GM12865 (cell line): ENCODE data around the gene ATXN7.

Source experiments
- DNase-seq: peaks from one replicate; pipeline ENCODE4 v3.0.0; 2010; ENCODE audit warnings: low read depth
- H3K4me3 ChIP-seq: 2 replicates; pipeline ENCODE4 v1.5.1; 2011; ENCODE audit warnings: mild to moderate bottlenecking, low read depth, low read length, control low read depth
- CTCF ChIP-seq: IDR thresholded peaks from 2 replicates; pipeline ENCODE4 v1.5.1; 2011; ENCODE audit warnings: low read length, control low read depth, low read depth, inconsistent platforms; ENCODE audit not compliant: insufficient read depth; ENCODE audit errors: missing control alignments

Gene ATXN7

GRCh38 chr3:63979093-63979885 is 115.6 kb downstream of the ATXN7 start:
- no peak for DNase-seq
- no peak for TF ChIP-seq CTCF
- H3K4me3 ChIP-seq, result no peak overlapping the region

- no peak overlapping the region for H3K4me3 ChIP-seq
- no peak for DNase-seq
- no peak for TF ChIP-seq CTCF
Measured at GRCh38 chr3:63980019-63980418, 116.4 kb downstream of the ATXN7 start.

- DNase-seq, result no peak
- no peak overlapping the region for H3K4me3 ChIP-seq
- no peak for TF ChIP-seq CTCF
Measured at GRCh38 chr3:63980830-63981498, 117.3 kb downstream of the ATXN7 start.

- no peak for DNase-seq
- no peak for TF ChIP-seq CTCF
Measured at GRCh38 chr3:63981980-63982379, 118.3 kb downstream of the ATXN7 start.

GRCh38 chr3:63984391-63984790 is 120.7 kb downstream of the ATXN7 start:
- TF ChIP-seq CTCF, result no peak
- DNase-seq, result no peak
- no peak overlapping the region for H3K4me3 ChIP-seq

More at GRCh38 chr3:63981980-63982379, 118.3 kb downstream of the ATXN7 start:
- no peak overlapping the region for H3K4me3 ChIP-seq

- H3K4me3 ChIP-seq, result no peak overlapping the region
- DNase-seq, result no peak
- no peak for TF ChIP-seq CTCF
Measured at GRCh38 chr3:63986146-63986545, 122.5 kb downstream of the ATXN7 start.
